Naive thymus-derived CD4-positive, alpha-beta T cell (primary cell): ENCODE data around the gene TMEM163. TPM values are rescaled to one million over a fixed set of nuclear protein-coding genes. Genes with fewer than 3 reads are reported as not detected.
A peak's percentile ranks its signal among the peaks of the same experiment; 100 is the strongest.
"Not testable (repeated sequence)": the region's sequence is repeated elsewhere in the genome, so short reads cannot be mapped to it uniquely, and the experiment has no call there.

ENCODE experiments used
- ATAC-seq: fragments of 150-1000 bp; cut with Tn5 transposase; 2 replicates; pipeline ENCODE4 v1.10.0; 2021; ENCODE audit warnings: mild to moderate bottlenecking, moderate library complexity
- CTCF ChIA-PET: fragments of 350-600 bp; sonication (Branson Sonifier 250); formaldehyde crosslinking; loops from one replicate; lab custom pipeline; 2021; ENCODE audit warnings: antibody characterized with exemption; lab: Charles Lee
- POLR2A ChIA-PET: fragments of 350-600 bp; sonication (Branson Sonifier 250); formaldehyde crosslinking; loops from one replicate; lab custom pipeline; 2021; ENCODE audit warnings: antibody characterized with exemption, inconsistent platforms; lab: Charles Lee
- DNase-seq, 9 donors: peaks; one replicate each; pipeline versions ENCODE4 v3.0.0 to v3.0.0-alpha.2; 2020 to 2022; ENCODE audit warnings: mixed read lengths in 1 of 9
- H3K27ac ChIP-seq: one replicate; pipeline ENCODE4 v1.7.0; 2013; ENCODE audit warnings: mild to moderate bottlenecking, low read depth, low read length, moderate library complexity
- H3K27me3 ChIP-seq, 2 donors: one replicate each; pipeline ENCODE4 v1.7.0; 2013; ENCODE audit warnings: low read length in 2 of 2, mild to moderate bottlenecking in 2 of 2, moderate library complexity in 2 of 2; ENCODE audit not compliant: control insufficient read depth in 2 of 2, insufficient read depth in 2 of 2
- H3K36me3 ChIP-seq, 3 experiments: 1 replicate in 2 of 3; 2 replicates in 1 of 3; pipeline ENCODE4 v1.7.0; 2013; ENCODE audit warnings: low read length in 3 of 3, mild to moderate bottlenecking in 3 of 3, moderate library complexity in 1 of 3; ENCODE audit not compliant: insufficient read depth in 3 of 3, control insufficient read depth in 2 of 3
- H3K4me1 ChIP-seq, 2 donors: one replicate each; pipeline ENCODE4 v1.7.0; 2013; ENCODE audit warnings: low read length in 2 of 2, mild to moderate bottlenecking in 2 of 2, moderate library complexity in 1 of 2; ENCODE audit not compliant: control insufficient read depth in 2 of 2, insufficient read depth in 2 of 2
- H3K4me3 ChIP-seq: 2 replicates; pipeline ENCODE4 v1.7.0; 2013; ENCODE audit warnings: mild to moderate bottlenecking, low read length
- H3K9me3 ChIP-seq, 3 experiments: 1 replicate in 2 of 3; 2 replicates in 1 of 3; pipeline ENCODE4 v1.7.0; 2013; ENCODE audit warnings: low read length in 3 of 3; ENCODE audit not compliant: control insufficient read depth in 2 of 3
- H3K27ac Mint-ChIP-seq, 9 donors: one replicate each; pipeline ENCODE4 v1.8.0; 2020 to 2022; ENCODE audit warnings: mixed read lengths in 9 of 9, mild to moderate bottlenecking in 8 of 9, moderate library complexity in 5 of 9, inconsistent platforms in 2 of 9
- H3K27me3 Mint-ChIP-seq, 5 donors: one replicate each; pipeline ENCODE4 v1.8.0; 2021 to 2022; ENCODE audit warnings: mixed read lengths in 5 of 5, mild to moderate bottlenecking in 1 of 5
- H3K36me3 Mint-ChIP-seq, 5 donors: one replicate each; pipeline ENCODE4 v1.8.0; 2020 to 2022; ENCODE audit warnings: mixed read lengths in 5 of 5, mild to moderate bottlenecking in 3 of 5, inconsistent platforms in 1 of 5
- H3K4me1 Mint-ChIP-seq, 7 donors: one replicate each; pipeline ENCODE4 v1.8.0; 2020 to 2022; ENCODE audit warnings: mixed read lengths in 7 of 7, mild to moderate bottlenecking in 3 of 7, inconsistent platforms in 1 of 7
- H3K4me3 Mint-ChIP-seq, 10 donors: one replicate each; pipeline ENCODE4 v1.8.0; 2020 to 2022; ENCODE audit warnings: mild to moderate bottlenecking in 10 of 10, mixed read lengths in 10 of 10, moderate library complexity in 6 of 10, inconsistent platforms in 2 of 10
- H3K9me3 Mint-ChIP-seq, 11 donors: one replicate each; pipeline ENCODE4 v1.8.0; 2020 to 2022; ENCODE audit warnings: mixed read lengths in 11 of 11, mild to moderate bottlenecking in 4 of 11, inconsistent platforms in 1 of 11, moderate library complexity in 1 of 11
- intact Hi-C, 2 donors: fragments of 100-400 bp; cut with micrococcal nuclease; formaldehyde crosslinking; loops; one replicate each; pipeline ENCODE4 v1.15.1; 2023
- polyA plus RNA-seq, 2 donors: library from polyadenylated mRNA; unstranded; fragments of 300-500 nt; fragmentation: Illumina TruSeq; gene quantifications; one replicate each; pipeline ENCODE4 v1.2.3, GENCODE V29; 2021
- total RNA-seq, 6 experiments: library from RNA in 5 of 6; stranded (reverse) in 5 of 6; gene quantifications; 1 replicate in 5 of 6; 2 replicates in 1 of 6; pipeline ENCODE4 v1.2.3 and lab custom pipeline; 2021 to 2026

TMEM163 gene
- total and polyA plus RNA-seq, 7 experiments from 2014 or later = 0.13 to 0.71 (median 0.21) TPM; not detected in 2

DNA sequence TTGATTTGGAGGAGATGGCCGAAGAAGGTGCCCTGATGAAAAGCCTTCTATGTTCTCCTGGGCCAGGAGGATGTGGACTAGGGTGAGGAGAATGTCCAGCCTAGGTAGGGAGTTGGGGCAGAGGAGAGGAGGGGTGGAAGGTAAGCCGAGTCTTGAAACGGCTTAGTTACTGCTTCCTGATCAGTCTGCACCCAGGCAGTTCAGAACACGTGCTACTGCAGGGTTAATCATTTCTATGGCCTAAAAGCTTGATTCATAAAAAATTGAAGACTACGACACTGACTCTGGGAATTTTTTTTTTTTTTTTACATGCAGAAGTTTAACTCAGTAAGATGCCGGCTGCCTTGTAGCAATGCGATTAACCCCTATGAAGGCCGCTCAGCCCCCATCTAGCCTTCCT lies 125.3 kb downstream of the TMEM163 start:
- Histone ChIP-seq H3K4me1 (no peaks in the 10 kb centered on the region), H3K27ac (no peak overlapping the region), H3K27me3 (peaks cover 0 to 4% of the 10 kb centered on the region in 2 donors), H3K4me3 (no peak overlapping the region), H3K36me3 (no peaks in the 10 kb centered on the region), H3K9me3 (peaks cover 0 to 16% (median 0%) of the 10 kb centered on the region in 3 experiments)
- no peaks in the 10 kb centered on the region for H3K4me1 Mint-ChIP-seq
- peaks cover 10 to 45% (median 23%) of the 10 kb centered on the region in 11 donors for H3K9me3 Mint-ChIP-seq
- H3K27ac Mint-ChIP-seq = peak overlapping the region in 1 of 9 donors; percentile 52
- no peak for ATAC-seq
- DNase-seq = no peak
- ChIA-PET POLR2A (no interaction called here), CTCF (no interaction called here)
- H3K36me3 Mint-ChIP-seq = peaks cover 3 to 20% (median 7%) of the 10 kb centered on the region in 5 donors
- intact Hi-C loops = no loop called here
- no peak overlapping the region for H3K4me3 Mint-ChIP-seq
- peaks cover 0 to 8% (median 0%) of the 10 kb centered on the region in 5 donors for H3K27me3 Mint-ChIP-seq

DNA sequence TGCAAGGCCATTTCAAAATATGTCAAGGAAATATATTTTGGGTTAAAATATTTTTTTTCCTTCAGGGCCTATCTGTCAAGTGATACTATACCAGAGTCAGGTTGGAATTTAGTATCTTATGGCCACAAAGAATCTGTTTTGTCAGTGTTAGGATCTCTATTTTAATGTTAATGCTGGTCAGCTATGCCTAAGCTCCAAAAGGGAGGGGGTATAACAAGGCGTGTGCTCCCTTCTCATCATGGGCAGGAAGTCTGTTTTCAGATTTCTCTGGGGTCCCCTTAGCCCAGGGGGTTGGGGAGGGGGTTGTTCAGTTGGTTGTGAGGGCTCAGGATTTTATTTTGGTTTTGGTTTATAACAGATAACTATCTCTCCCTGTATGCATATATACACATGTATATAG lies 126.4 kb downstream of the TMEM163 start:
- POLR2A ChIA-PET = no interaction called here
- Histone ChIP-seq H3K36me3 (no peaks in the 10 kb centered on the region), H3K4me1 (no peaks in the 10 kb centered on the region), H3K27me3 (peaks cover 0 to 4% of the 10 kb centered on the region in 2 donors), H3K9me3 (peaks cover 0 to 16% (median 0%) of the 10 kb centered on the region in 3 experiments), H3K27ac (no peak overlapping the region), H3K4me3 (no peak overlapping the region)
- H3K4me1 Mint-ChIP-seq = no peaks in the 10 kb centered on the region
- no peak overlapping the region for H3K27ac Mint-ChIP-seq
- intact Hi-C loops = no loop called here
- no peak overlapping the region for H3K4me3 Mint-ChIP-seq
- H3K36me3 Mint-ChIP-seq = peaks cover 3 to 20% (median 7%) of the 10 kb centered on the region in 5 donors
- H3K9me3 Mint-ChIP-seq = peaks cover 10 to 41% (median 27%) of the 10 kb centered on the region in 11 donors
- no peak for DNase-seq
- ATAC-seq = no peak
- CTCF ChIA-PET = no interaction called here
- no peaks in the 10 kb centered on the region for H3K27me3 Mint-ChIP-seq

DNA sequence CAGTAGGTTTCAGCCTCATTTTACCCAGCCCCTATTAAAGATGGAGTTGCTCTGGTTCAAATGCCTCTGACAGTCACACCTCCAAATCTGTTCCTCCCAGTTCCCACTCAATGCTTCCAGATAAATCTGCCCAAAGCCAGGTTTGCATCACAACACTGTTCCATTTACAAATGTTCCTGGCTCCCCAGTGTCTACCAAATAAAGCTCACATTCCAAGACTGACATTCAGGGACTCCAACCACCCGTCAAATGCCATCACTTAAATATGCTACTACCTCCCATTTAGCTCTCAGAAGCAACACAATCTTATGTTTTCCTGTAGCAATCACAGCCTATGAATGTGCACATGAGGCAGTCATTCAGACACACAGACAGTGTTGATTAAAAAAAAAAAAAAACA lies 127.3 kb downstream of the TMEM163 start:
- Mint-ChIP-seq H3K9me3 (peaks cover 10 to 41% (median 27%) of the 10 kb centered on the region in 11 donors), H3K4me1 (peaks cover 0 to 1% (median 0%) of the 10 kb centered on the region in 7 donors), H3K27ac (no peak overlapping the region), H3K36me3 (peaks cover 3 to 20% (median 7%) of the 10 kb centered on the region in 5 donors), H3K4me3 (no peak overlapping the region), H3K27me3 (no peaks in the 10 kb centered on the region)
- intact Hi-C loops = no loop called here
- DNase-seq (no peak), ATAC-seq (no peak)
- Histone ChIP-seq H3K4me1 (no peaks in the 10 kb centered on the region), H3K27ac (no peak overlapping the region), H3K9me3 (peaks cover 0 to 16% (median 0%) of the 10 kb centered on the region in 3 experiments), H3K36me3 (no peaks in the 10 kb centered on the region), H3K4me3 (no peak overlapping the region), H3K27me3 (peaks cover 0 to 4% of the 10 kb centered on the region in 2 donors)
- CTCF ChIA-PET = no interaction called here
- POLR2A ChIA-PET = no interaction called here

DNA sequence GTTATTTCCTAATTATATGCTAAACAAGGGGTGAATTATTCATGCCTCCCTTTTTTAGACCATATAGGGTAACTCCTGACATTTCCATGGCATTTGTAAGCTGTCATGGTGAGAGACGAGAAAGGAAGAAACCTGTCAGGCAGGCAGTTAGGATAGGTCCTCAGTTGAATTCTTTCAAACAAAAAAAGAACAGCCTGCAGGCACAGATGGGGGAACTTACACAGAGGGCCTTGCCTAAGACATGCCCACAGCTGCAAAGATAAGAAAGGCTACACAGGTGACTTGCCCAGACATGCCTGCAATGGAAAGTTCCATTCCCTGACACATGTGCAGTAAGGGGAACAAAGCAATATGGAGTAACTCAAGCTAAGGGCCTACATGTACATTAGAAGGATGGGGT lies 128.1 kb downstream of the TMEM163 start:
- peaks cover 10 to 41% (median 27%) of the 10 kb centered on the region in 11 donors for H3K9me3 Mint-ChIP-seq
- intact Hi-C loops = no loop called here
- no peak overlapping the region for H3K27ac Mint-ChIP-seq
- H3K27me3 Mint-ChIP-seq = no peaks in the 10 kb centered on the region
- H3K36me3 ChIP-seq = no peaks in the 10 kb centered on the region
- ChIA-PET POLR2A (no interaction called here), CTCF (no interaction called here)
- DNase-seq = no peak
- ATAC-seq = no peak
- peaks cover 0 to 16% (median 0%) of the 10 kb centered on the region in 3 experiments for H3K9me3 ChIP-seq
- H3K4me3 Mint-ChIP-seq = no peak overlapping the region
- no peak overlapping the region for H3K4me3 ChIP-seq
- H3K27me3 ChIP-seq = peaks cover 0 to 4% of the 10 kb centered on the region in 2 donors
- peaks cover 3 to 20% (median 7%) of the 10 kb centered on the region in 5 donors for H3K36me3 Mint-ChIP-seq
- H3K4me1 Mint-ChIP-seq = peaks cover 0 to 3% (median 0%) of the 10 kb centered on the region in 7 donors
- H3K27ac ChIP-seq = no peak overlapping the region
- H3K4me1 ChIP-seq = no peaks in the 10 kb centered on the region

DNA sequence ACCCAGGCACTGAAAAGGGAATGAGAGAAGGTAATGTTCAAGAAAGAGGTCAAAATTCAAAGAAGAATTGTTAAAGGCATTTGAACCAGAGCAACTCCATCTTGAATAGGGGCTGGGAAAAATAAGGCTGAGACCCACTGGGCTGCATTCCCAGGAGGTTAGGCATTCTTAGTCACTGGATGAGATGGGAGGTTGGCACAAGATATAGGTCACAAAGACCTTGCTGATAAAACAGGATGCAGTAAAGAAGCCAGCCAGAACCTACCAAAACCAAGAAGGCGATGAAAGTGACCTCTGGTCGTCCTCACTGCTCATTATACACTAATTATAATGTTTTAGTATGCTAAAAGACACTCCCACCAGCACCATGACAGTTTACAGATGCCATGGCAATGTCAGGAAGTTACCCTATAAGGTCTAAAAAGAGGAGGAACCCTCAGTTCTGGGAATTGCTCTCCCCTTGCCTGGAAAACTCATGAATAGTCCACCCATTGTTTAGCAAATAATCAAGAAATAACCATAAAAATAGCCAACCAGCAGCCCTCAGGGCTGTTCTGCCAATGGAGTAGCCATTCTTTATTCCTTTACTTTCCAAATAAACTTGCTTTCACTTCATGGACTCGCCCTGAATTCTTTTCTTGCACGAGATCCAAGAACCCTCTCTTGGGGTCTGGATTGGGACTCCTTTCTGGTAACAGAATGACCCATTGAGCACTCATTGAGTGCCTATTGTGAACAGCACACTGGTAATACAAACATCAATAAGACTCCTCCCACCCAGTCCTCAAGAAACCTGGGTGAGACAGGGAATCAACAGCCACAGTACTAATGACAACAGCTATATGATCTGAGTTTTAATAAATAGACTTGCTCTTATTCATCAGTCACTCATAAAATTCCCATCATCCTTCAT lies 129.4 kb downstream of the TMEM163 start:
- H3K36me3 Mint-ChIP-seq = peaks cover 3 to 20% (median 7%) of the 10 kb centered on the region in 5 donors
- H3K27me3 Mint-ChIP-seq, H3K4me1 ChIP-seq, H3K36me3 ChIP-seq, intact Hi-C loops, H3K4me3 Mint-ChIP-seq, CTCF ChIA-PET, DNase-seq, H3K4me3 ChIP-seq, H3K4me1 Mint-ChIP-seq, H3K27ac Mint-ChIP-seq, POLR2A ChIA-PET, ATAC-seq, H3K27ac ChIP-seq, H3K27me3 ChIP-seq: not testable (repeated sequence)
- peaks cover 10 to 41% (median 27%) of the 10 kb centered on the region in 11 donors for H3K9me3 Mint-ChIP-seq
- peaks cover 0 to 16% (median 0%) of the 10 kb centered on the region in 3 experiments for H3K9me3 ChIP-seq

DNA sequence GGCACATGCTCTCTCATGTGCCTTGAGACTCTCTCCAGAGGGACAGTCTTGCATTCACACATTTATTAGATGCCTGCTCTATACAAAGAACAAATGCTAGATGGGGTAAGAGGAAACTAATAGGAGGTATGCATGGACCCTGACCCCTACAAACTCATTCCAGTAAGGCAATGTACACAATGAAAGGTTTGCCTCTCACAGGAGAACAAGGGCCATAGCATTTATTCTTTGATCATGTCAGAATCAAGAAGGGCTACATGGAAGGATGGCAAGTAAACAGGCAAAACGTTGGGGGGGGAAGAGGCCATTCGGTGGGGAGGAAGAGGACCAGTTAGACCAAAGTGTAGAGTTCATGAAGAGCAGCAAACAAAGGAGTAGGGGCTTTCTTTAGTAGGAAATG lies 130.2 kb downstream of the TMEM163 start:
- ChIA-PET POLR2A (no interaction called here), CTCF (no interaction called here)
- Histone ChIP-seq H3K36me3 (no peaks in the 10 kb centered on the region), H3K4me1 (no peaks in the 10 kb centered on the region), H3K4me3 (no peak overlapping the region), H3K9me3 (peaks cover 0 to 16% (median 0%) of the 10 kb centered on the region in 3 experiments), H3K27ac (no peak overlapping the region), H3K27me3 (peaks cover 0 to 4% of the 10 kb centered on the region in 2 donors)
- ATAC-seq (no peak), DNase-seq (no peak)
- Mint-ChIP-seq H3K27me3 (no peaks in the 10 kb centered on the region), H3K4me1 (peaks cover 0 to 3% (median 0%) of the 10 kb centered on the region in 7 donors), H3K27ac (no peak overlapping the region), H3K9me3 (peaks cover 10 to 41% (median 27%) of the 10 kb centered on the region in 11 donors), H3K36me3 (peaks cover 3 to 20% (median 7%) of the 10 kb centered on the region in 5 donors), H3K4me3 (no peak overlapping the region)
- intact Hi-C loops = no loop called here
